ENCODE measurements around the gene STUB1. TPM values are rescaled to one million over a fixed set of nuclear protein-coding genes. Genes with fewer than 3 reads are reported as not detected.

STUB1 gene
- total RNA-seq, 1 donor from 2014 or later, result 86.0 TPM

- no peaks in the 10 kb centered on the region for H3K9me3 ChIP-seq
- no peak within 1 kb of the TSS for H3K4me3 ChIP-seq
- intact Hi-C loops (cut with DNase I), result no loop called here
- H3K27ac ChIP-seq, result no peak within 1 kb of the TSS
- no peak for DNase-seq
- H3K27me3 ChIP-seq (ENCODE audit: low read depth), result peaks cover 91% of the 10 kb centered on the region
- peaks cover 11% of the 10 kb centered on the region for H3K4me1 ChIP-seq
- no peaks in the 10 kb centered on the region for H3K36me3 ChIP-seq
- no peak for ATAC-seq
- no peak for TF ChIP-seq CTCF (IDR thresholded peaks at IDR 0.05)
These were observed 25.4 kb downstream of the STUB1 start, which contains the start of gene FBXL16 for GRCh38 chr16:705431-706188. FBXL16 (minus strand) TSS chr16:705801; CDS start chr16:697405, 8,396 bp downstream.

GRCh38 chr16:706189-707061 is 26.2 kb downstream of the STUB1 start:
- Histone ChIP-seq H3K27ac (no peak overlapping the region), H3K36me3 (no peaks in the 10 kb centered on the region), H3K9me3 (no peaks in the 10 kb centered on the region), H3K4me3 (no peak overlapping the region), H3K4me1 (peaks cover 5% of the 10 kb centered on the region), H3K27me3 (ENCODE audit: low read depth) (peaks cover 91% of the 10 kb centered on the region)
- TF ChIP-seq CTCF (IDR thresholded peaks at IDR 0.05), result no peak
- DNase-seq (no peak), ATAC-seq (no peak)
- intact Hi-C loops (cut with DNase I), result no loop called here

DNA sequence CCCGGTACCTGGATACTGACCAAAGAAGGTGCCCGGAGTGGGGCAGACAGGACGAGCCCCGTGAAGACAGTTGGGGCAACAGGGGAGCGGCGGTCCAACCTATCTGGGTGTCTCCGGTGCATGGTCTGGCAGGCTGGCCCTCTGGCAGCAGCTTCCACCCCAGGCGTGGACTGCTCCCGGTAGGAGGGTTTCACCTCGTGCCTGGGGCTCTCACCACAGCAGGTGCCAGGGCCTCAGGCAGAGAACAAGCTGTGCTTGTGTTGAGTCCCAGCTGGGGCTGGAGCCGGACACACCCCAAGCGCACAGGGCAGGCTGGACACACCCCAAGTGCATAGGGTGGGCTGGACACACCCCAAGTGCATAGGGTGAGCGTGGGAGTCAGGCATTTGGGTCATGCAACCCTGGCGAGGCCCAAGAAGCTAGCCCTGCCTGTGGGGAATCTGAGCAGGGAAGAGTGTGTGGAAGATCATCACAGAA is 26.9 kb downstream of the STUB1 start:
- H3K36me3 ChIP-seq, result no peaks in the 10 kb centered on the region
- no peak overlapping the region for H3K27ac ChIP-seq
- H3K9me3 ChIP-seq, result no peaks in the 10 kb centered on the region
- H3K4me1 ChIP-seq, result peaks cover 5% of the 10 kb centered on the region
- peaks cover 91% of the 10 kb centered on the region for H3K27me3 ChIP-seq (ENCODE audit: low read depth)
- H3K4me3 ChIP-seq, result no peak overlapping the region
- DNase-seq (no peak), ATAC-seq (no peak)
- intact Hi-C loops (cut with DNase I), result no loop called here
- no peak for TF ChIP-seq CTCF (IDR thresholded peaks at IDR 0.05)

GRCh38 chr16:708019-708418 is 27.8 kb downstream of the STUB1 start:
- no peak for TF ChIP-seq CTCF (IDR thresholded peaks at IDR 0.05)
- Histone ChIP-seq H3K9me3 (no peaks in the 10 kb centered on the region), H3K36me3 (no peaks in the 10 kb centered on the region), H3K4me3 (no peak overlapping the region), H3K4me1 (peaks cover 5% of the 10 kb centered on the region), H3K27me3 (ENCODE audit: low read depth) (peaks cover 84% of the 10 kb centered on the region), H3K27ac (no peak overlapping the region)
- ATAC-seq (no peak), DNase-seq (no peak)
- intact Hi-C loops (cut with DNase I), result no loop called here

GRCh38 chr16:708959-709358 is 28.7 kb downstream of the STUB1 start:
- peaks cover 5% of the 10 kb centered on the region for H3K4me1 ChIP-seq
- no peaks in the 10 kb centered on the region for H3K36me3 ChIP-seq
- ATAC-seq, result no peak
- TF ChIP-seq CTCF (IDR thresholded peaks at IDR 0.05), result no peak
- intact Hi-C loops (cut with DNase I), result no loop called here
- no peak overlapping the region for H3K27ac ChIP-seq
- H3K9me3 ChIP-seq, result no peaks in the 10 kb centered on the region
- no peak for DNase-seq
- H3K4me3 ChIP-seq, result no peak overlapping the region
- H3K27me3 ChIP-seq (ENCODE audit: low read depth), result peaks cover 79% of the 10 kb centered on the region
